ENCODE measurements around the gene TBC1D7. TPM values are rescaled to one million over a fixed set of nuclear protein-coding genes. Genes with fewer than 3 reads are reported as not detected.
A peak's percentile ranks its signal among the peaks of the same experiment; 100 is the strongest.

TBC1D7 gene
- polyA plus RNA-seq, result 10 to 100 TPM; 10.7 to 23.5 (median 12.8) TPM
- long read RNA-seq, donor 1, partial matches to known transcripts, result 0 of 1 reads
- long read RNA-seq, donor 1, other reads (novel, unspliced or antisense), result 0 of 1 reads
- long read RNA-seq, donor 2, partial matches to known transcripts, result 0 of 3 reads
- long read RNA-seq, donor 2, other reads (novel, unspliced or antisense), result 0 of 3 reads
- long read RNA-seq, donor 3, partial matches to known transcripts, result 5 of 11 reads
- long read RNA-seq, donor 3, other reads (novel, unspliced or antisense), result 0 of 11 reads
- long read RNA-seq, donor 4, result 0 reads
- long read RNA-seq, donor 5, result 0 reads
- long read RNA-seq, donor 6, result 0 reads
- long read RNA-seq, donor 7, transcript TBC1D7-202 (8 exons, 1,116 nt), result major isoform, 14 of 31 reads
- long read RNA-seq, donor 7, transcript TBC1D7-204 (8 exons, 1,276 nt), result minor isoform, 6 of 31 reads
- long read RNA-seq, donor 7, transcript TBC1D7-205 (7 exons, 1,084 nt), result minor isoform, 5 of 31 reads
- long read RNA-seq, donor 7, partial matches to known transcripts, result 0 of 31 reads
- long read RNA-seq, donor 7, other reads (novel, unspliced or antisense), result 6 of 31 reads
- long read RNA-seq, donor 8, result 0 reads
- long read RNA-seq, donor 9, result 0 reads
- long read RNA-seq, donor 10, partial matches to known transcripts, result 0 of 3 reads
- long read RNA-seq, donor 10, other reads (novel, unspliced or antisense), result 0 of 3 reads

GRCh38 chr6:13328076-13328874 lies at the start of gene TBC1D7:
TBC1D7 (minus strand) TSS chr6:13328537; CDS start chr6:13326898, 1,639 bp downstream.
- peak within 1 kb of the TSS; percentile 91 to 98 (median 96) for H3K27ac ChIP-seq (ENCODE audit: low read depth in 1 of 3, low read length in 2 of 3)
- peak within 1 kb of the TSS; percentile 74 to 92 (median 90) for H3K4me3 ChIP-seq (ENCODE audit: low read depth in 1 of 3, low read length in 3 of 3)
- peaks cover 3 to 6% (median 4%) of the 10 kb centered on the region in 3 donors for H3K36me3 ChIP-seq (ENCODE audit: control insufficient read depth in 3 of 3, insufficient read depth in 2 of 3, low read depth in 1 of 3, low read length in 3 of 3)
- 0% methylated on average over 57 to 63 of the region's 63 CpGs for WGBS, 3 donors
- peak; percentile 91 to 97 for DNase-seq
- no peaks in the 10 kb centered on the region for H3K27me3 ChIP-seq (ENCODE audit: control insufficient read depth in 3 of 3, insufficient read depth in 3 of 3, low read length in 3 of 3)
- FAIRE-seq, result no peak
- no peaks in the 10 kb centered on the region for H3K9me3 ChIP-seq (ENCODE audit: control insufficient read depth in 2 of 2, insufficient read depth in 1 of 2, low read depth in 1 of 2, low read length in 1 of 2)
- peaks cover 0 to 3% (median 2%) of the 10 kb centered on the region in 3 donors for H3K4me1 ChIP-seq (ENCODE audit: control insufficient read depth in 3 of 3, insufficient read depth in 2 of 3, low read depth in 1 of 3, low read length in 2 of 3)

GRCh38 chr6:13377054-13377758 lies 48.9 kb upstream of the TBC1D7 start:
- H3K36me3 ChIP-seq (ENCODE audit: control insufficient read depth in 3 of 3, insufficient read depth in 2 of 3, low read depth in 1 of 3, low read length in 3 of 3), result peaks cover 0 to 3% (median 0%) of the 10 kb centered on the region in 3 donors
- peaks cover 0 to 5% (median 4%) of the 10 kb centered on the region in 3 donors for H3K4me1 ChIP-seq (ENCODE audit: control insufficient read depth in 3 of 3, insufficient read depth in 2 of 3, low read depth in 1 of 3, low read length in 2 of 3)
- H3K27me3 ChIP-seq (ENCODE audit: control insufficient read depth in 3 of 3, insufficient read depth in 3 of 3, low read length in 3 of 3), result no peaks in the 10 kb centered on the region
- FAIRE-seq (no peak), DNase-seq (no peak)
- H3K4me3 ChIP-seq (ENCODE audit: low read depth in 1 of 3, low read length in 3 of 3), result no peak overlapping the region
- H3K27ac ChIP-seq (ENCODE audit: low read depth in 1 of 3, low read length in 2 of 3), result no peak overlapping the region
- WGBS, 3 donors, result 88 to 97% (median 89%) methylated on average over 2 of the region's 2 CpGs
- H3K9me3 ChIP-seq (ENCODE audit: control insufficient read depth in 2 of 2, insufficient read depth in 1 of 2, low read depth in 1 of 2, low read length in 1 of 2), result peaks cover 0 to 4% of the 10 kb centered on the region in 2 donors

- no peak for FAIRE-seq
- peaks cover 0 to 5% (median 4%) of the 10 kb centered on the region in 3 donors for H3K4me1 ChIP-seq (ENCODE audit: control insufficient read depth in 3 of 3, insufficient read depth in 2 of 3, low read depth in 1 of 3, low read length in 2 of 3)
- no peak for DNase-seq
- no peak overlapping the region for H3K4me3 ChIP-seq (ENCODE audit: low read depth in 1 of 3, low read length in 3 of 3)
- no peak overlapping the region for H3K27ac ChIP-seq (ENCODE audit: low read depth in 1 of 3, low read length in 2 of 3)
- 81 to 87% (median 84%) methylated on average over 9 of the region's 9 CpGs for WGBS, 3 donors
- no peaks in the 10 kb centered on the region for H3K27me3 ChIP-seq (ENCODE audit: control insufficient read depth in 3 of 3, insufficient read depth in 3 of 3, low read length in 3 of 3)
- H3K9me3 ChIP-seq (ENCODE audit: control insufficient read depth in 2 of 2, insufficient read depth in 1 of 2, low read depth in 1 of 2, low read length in 1 of 2), result no peaks in the 10 kb centered on the region
- peaks cover 0 to 3% (median 0%) of the 10 kb centered on the region in 3 donors for H3K36me3 ChIP-seq (ENCODE audit: control insufficient read depth in 3 of 3, insufficient read depth in 2 of 3, low read depth in 1 of 3, low read length in 3 of 3)
Observed at GRCh38 chr6:13375360-13375878, 47.1 kb upstream of the TBC1D7 start.

GRCh38 chr6:13373919-13374318 lies 45.6 kb upstream of the TBC1D7 start:
- no peak for FAIRE-seq

GRCh38 chr6:13373488-13373886 lies 45.1 kb upstream of the TBC1D7 start:
- Histone ChIP-seq H3K4me1 (ENCODE audit: control insufficient read depth in 3 of 3, insufficient read depth in 2 of 3, low read depth in 1 of 3, low read length in 2 of 3) (peaks cover 0 to 3% (median 1%) of the 10 kb centered on the region in 3 donors), H3K36me3 (ENCODE audit: control insufficient read depth in 3 of 3, insufficient read depth in 2 of 3, low read depth in 1 of 3, low read length in 3 of 3) (peaks cover 0 to 3% (median 0%) of the 10 kb centered on the region in 3 donors), H3K27me3 (ENCODE audit: control insufficient read depth in 3 of 3, insufficient read depth in 3 of 3, low read length in 3 of 3) (no peaks in the 10 kb centered on the region), H3K27ac (ENCODE audit: low read depth in 1 of 3, low read length in 2 of 3) (no peak overlapping the region), H3K9me3 (ENCODE audit: control insufficient read depth in 2 of 2, insufficient read depth in 1 of 2, low read depth in 1 of 2, low read length in 1 of 2) (no peaks in the 10 kb centered on the region), H3K4me3 (ENCODE audit: low read depth in 1 of 3, low read length in 3 of 3) (no peak overlapping the region)
- DNase-seq (no peak), FAIRE-seq (no peak)
- 20 to 82% (median 72%) methylated on average over 1 of the region's 1 CpG for WGBS, 3 donors

More at GRCh38 chr6:13373919-13374318, 45.6 kb upstream of the TBC1D7 start:
- no peak overlapping the region for H3K4me3 ChIP-seq (ENCODE audit: low read depth in 1 of 3, low read length in 3 of 3)
- H3K36me3 ChIP-seq (ENCODE audit: control insufficient read depth in 3 of 3, insufficient read depth in 2 of 3, low read depth in 1 of 3, low read length in 3 of 3), result peaks cover 0 to 3% (median 0%) of the 10 kb centered on the region in 3 donors
- no peak overlapping the region for H3K27ac ChIP-seq (ENCODE audit: low read depth in 1 of 3, low read length in 2 of 3)
- no peaks in the 10 kb centered on the region for H3K9me3 ChIP-seq (ENCODE audit: control insufficient read depth in 2 of 2, insufficient read depth in 1 of 2, low read depth in 1 of 2, low read length in 1 of 2)
- DNase-seq, result no peak
- 81 to 87% (median 84%) methylated on average over 1 of the region's 1 CpG for WGBS, 3 donors
- peaks cover 0 to 3% (median 2%) of the 10 kb centered on the region in 3 donors for H3K4me1 ChIP-seq (ENCODE audit: control insufficient read depth in 3 of 3, insufficient read depth in 2 of 3, low read depth in 1 of 3, low read length in 2 of 3)
- H3K27me3 ChIP-seq (ENCODE audit: control insufficient read depth in 3 of 3, insufficient read depth in 3 of 3, low read length in 3 of 3), result no peaks in the 10 kb centered on the region

- Histone ChIP-seq H3K27me3 (ENCODE audit: control insufficient read depth in 3 of 3, insufficient read depth in 3 of 3, low read length in 3 of 3) (no peaks in the 10 kb centered on the region), H3K4me3 (ENCODE audit: low read depth in 1 of 3, low read length in 3 of 3) (no peak overlapping the region), H3K4me1 (ENCODE audit: control insufficient read depth in 3 of 3, insufficient read depth in 2 of 3, low read depth in 1 of 3, low read length in 2 of 3) (no peaks in the 10 kb centered on the region), H3K9me3 (ENCODE audit: control insufficient read depth in 2 of 2, insufficient read depth in 1 of 2, low read depth in 1 of 2, low read length in 1 of 2) (no peaks in the 10 kb centered on the region), H3K27ac (ENCODE audit: low read depth in 1 of 3, low read length in 2 of 3) (no peak overlapping the region), H3K36me3 (ENCODE audit: control insufficient read depth in 3 of 3, insufficient read depth in 2 of 3, low read depth in 1 of 3, low read length in 3 of 3) (peaks cover 0 to 2% (median 0%) of the 10 kb centered on the region in 3 donors)
- DNase-seq (no peak), FAIRE-seq (no peak)
- 64 to 80% (median 75%) methylated on average over 9 of the region's 9 CpGs for WGBS, 3 donors
Observed at GRCh38 chr6:13372688-13373487, 44.6 kb upstream of the TBC1D7 start.

GRCh38 chr6:13372076-13372475 lies 43.7 kb upstream of the TBC1D7 start:
- Histone ChIP-seq H3K4me3 (ENCODE audit: low read depth in 1 of 3, low read length in 3 of 3) (no peak overlapping the region), H3K4me1 (ENCODE audit: control insufficient read depth in 3 of 3, insufficient read depth in 2 of 3, low read depth in 1 of 3, low read length in 2 of 3) (no peaks in the 10 kb centered on the region), H3K9me3 (ENCODE audit: control insufficient read depth in 2 of 2, insufficient read depth in 1 of 2, low read depth in 1 of 2, low read length in 1 of 2) (no peaks in the 10 kb centered on the region), H3K36me3 (ENCODE audit: control insufficient read depth in 3 of 3, insufficient read depth in 2 of 3, low read depth in 1 of 3, low read length in 3 of 3) (no peaks in the 10 kb centered on the region), H3K27me3 (ENCODE audit: control insufficient read depth in 3 of 3, insufficient read depth in 3 of 3, low read length in 3 of 3) (no peaks in the 10 kb centered on the region), H3K27ac (ENCODE audit: low read depth in 1 of 3, low read length in 2 of 3) (no peak overlapping the region)
- DNase-seq, result no peak
- 81 to 92% (median 86%) methylated on average over 6 of the region's 6 CpGs for WGBS, 3 donors
- no peak for FAIRE-seq
